ENCODE data around the gene HBQ1.
"Not testable (repeated sequence)": the region's sequence is repeated elsewhere in the genome, so short reads cannot be mapped to it uniquely, and the experiment has no call there.

Gene HBQ1

GRCh38 chr16:164827-165538, 15.3 kb upstream of the HBQ1 start:
- DNase-seq (ENCODE audit: low spot score): peak; percentile 81
- no peak for TF ChIP-seq CTCF (IDR thresholded peaks at IDR 0.05; ENCODE audit: extremely low read depth, missing control alignments)

- TF ChIP-seq CTCF (IDR thresholded peaks at IDR 0.05; ENCODE audit: extremely low read depth, missing control alignments): no peak
- DNase-seq (ENCODE audit: low spot score): peak; percentile 62
Observed at GRCh38 chr16:165539-166374, 14.5 kb upstream of the HBQ1 start, which contains the start of gene HBM. TSS of gene HBM (plus strand) at chr16:165978. CDS start at chr16:165998, 20 bp downstream.

- DNase-seq (ENCODE audit: low spot score): peak; percentile 35
- TF ChIP-seq CTCF (IDR thresholded peaks at IDR 0.05; ENCODE audit: extremely low read depth, missing control alignments): no peak
Observed at GRCh38 chr16:166375-167121, 13.7 kb upstream of the HBQ1 start.

GRCh38 chr16:167122-167690, 13.1 kb upstream of the HBQ1 start:
- no peak for TF ChIP-seq CTCF (IDR thresholded peaks at IDR 0.05; ENCODE audit: extremely low read depth, missing control alignments)
- no peak for DNase-seq (ENCODE audit: low spot score)

- DNase-seq (ENCODE audit: low spot score): no peak
- no peak for TF ChIP-seq CTCF (IDR thresholded peaks at IDR 0.05; ENCODE audit: extremely low read depth, missing control alignments)
Observed at GRCh38 chr16:168424-168823, 11.8 kb upstream of the HBQ1 start.

- no peak for DNase-seq (ENCODE audit: low spot score)
- no peak for TF ChIP-seq CTCF (IDR thresholded peaks at IDR 0.05; ENCODE audit: extremely low read depth, missing control alignments)
Observed at GRCh38 chr16:169014-169413, 11.2 kb upstream of the HBQ1 start.

GRCh38 chr16:170088-170507, 10.2 kb upstream of the HBQ1 start:
- DNase-seq (ENCODE audit: low spot score): not testable (repeated sequence)
